Left lung (tissue), 10 donors: Measurements from ENCODE around the gene DIP2A. TPM values are rescaled to one million over a fixed set of nuclear protein-coding genes. Genes with fewer than 3 reads are reported as not detected.

Experiments used
- ATAC-seq: fragments of 200-7000 bp; cut with Tn5 transposase; one replicate; pipeline ENCODE4 v1.9.1; 2020; ENCODE audit warnings: moderate library complexity
- DNase-seq, 4 donors: peaks; one replicate each; pipeline ENCODE4 v3.0.0-alpha.2; 2013 to 2020
- H3K27ac ChIP-seq, 2 donors: fragments of 200-600 bp; sonication (generic) in 1 of 2; one replicate each; pipeline versions ENCODE4 v1.5.0 to v1.8.0; 2020 to 2021
- H3K27me3 ChIP-seq, 2 donors: fragments of 200-600 bp; sonication (generic) in 1 of 2; one replicate each; pipeline versions ENCODE4 v1.5.0 to v1.8.0; 2020 to 2021
- H3K36me3 ChIP-seq, 2 donors: fragments of 200-600 bp; sonication (generic) in 1 of 2; one replicate each; pipeline versions ENCODE4 v1.5.0 to v1.8.0; 2020 to 2021
- H3K4me1 ChIP-seq, 2 donors: fragments of 200-600 bp; one replicate each; pipeline ENCODE4 v1.8.0; 2021
- H3K4me3 ChIP-seq, 2 donors: fragments of 200-600 bp; sonication (generic) in 1 of 2; one replicate each; pipeline versions ENCODE4 v1.5.0 to v1.8.0; 2020 to 2021; ENCODE audit warnings: mild to moderate bottlenecking in 1 of 2
- H3K9me3 ChIP-seq, 2 donors: fragments of 200-600 bp; sonication (generic) in 1 of 2; one replicate each; pipeline versions ENCODE4 v1.5.0 to v1.8.0; 2020 to 2021
- intact Hi-C, 2 donors: fragments of 100-400 bp; cut with DNase I; formaldehyde crosslinking; loops; one replicate each; pipeline versions ENCODE4 v1.11.2 to v1.14.2; 2022
- polyA plus RNA-seq, 6 donors: library from polyadenylated mRNA; unstranded; fragments of 120-200 nt; gene quantifications; one replicate each; pipeline ENCODE4 v1.2.1, GENCODE V29; 2013; ENCODE audit not compliant: insufficient read length in 6 of 6
- total RNA-seq, 2 donors: library from RNA; stranded (reverse); fragmentation: NEBNext Ultra II Directional; extraction: Animal tissue kit (Norgen Biotek cat#: 25700); gene quantifications; one replicate each; pipeline ENCODE4 v1.2.1, GENCODE V29; 2021
- TF ChIP-seq, protein P1 (sequence below), 2 donors: fragments of 200-600 bp; sonication (generic) in 1 of 2; IDR thresholded peaks; one replicate each; pipeline versions ENCODE4 v1.5.0 to v1.8.0; 2021; ENCODE audit warnings: antibody characterized with exemption in 2 of 2
- donor health status: DM: no; HTN: yes; CAD: no.
- donor health status: DM: no; HTN: no; CAD: no.

The DIP2A gene
- total and polyA plus RNA-seq, 8 donors: 31.5 to 75.3 (median 62.6) TPM

DNA sequence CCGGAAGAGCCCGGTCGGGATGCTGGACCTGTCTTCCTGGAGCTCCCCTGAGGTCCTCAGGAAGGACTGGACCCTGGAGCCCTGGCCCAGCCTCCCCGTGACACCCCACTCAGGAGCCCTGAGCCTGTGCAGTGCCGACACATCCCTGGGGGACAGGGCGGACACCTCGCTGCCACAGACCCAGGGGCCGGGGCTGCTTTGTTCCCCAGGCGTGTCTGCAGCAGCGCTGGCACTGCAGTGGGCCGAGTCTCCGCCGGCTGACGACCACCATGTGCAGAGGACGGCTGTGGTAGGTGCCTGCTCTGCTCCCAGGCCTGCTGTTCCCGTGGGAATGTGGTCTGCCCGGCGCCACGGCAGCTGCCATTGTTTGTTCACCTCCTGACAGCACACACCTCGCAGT, 42.1 kb upstream of the DIP2A start:
- H3K4me3 ChIP-seq: no peak overlapping the region
- H3K27ac ChIP-seq: no peak overlapping the region
- ATAC-seq (no peak), DNase-seq (peak in 1 of 4 donors; percentile 68)
- intact Hi-C loops: no loop called here
- peaks cover 0 to 85% of the 10 kb centered on the region in 2 donors for H3K36me3 ChIP-seq
- H3K27me3 ChIP-seq: no peaks in the 10 kb centered on the region
- H3K4me1 ChIP-seq: no peaks in the 10 kb centered on the region
- H3K9me3 ChIP-seq: no peaks in the 10 kb centered on the region
- TF ChIP-seq, protein P1, sequence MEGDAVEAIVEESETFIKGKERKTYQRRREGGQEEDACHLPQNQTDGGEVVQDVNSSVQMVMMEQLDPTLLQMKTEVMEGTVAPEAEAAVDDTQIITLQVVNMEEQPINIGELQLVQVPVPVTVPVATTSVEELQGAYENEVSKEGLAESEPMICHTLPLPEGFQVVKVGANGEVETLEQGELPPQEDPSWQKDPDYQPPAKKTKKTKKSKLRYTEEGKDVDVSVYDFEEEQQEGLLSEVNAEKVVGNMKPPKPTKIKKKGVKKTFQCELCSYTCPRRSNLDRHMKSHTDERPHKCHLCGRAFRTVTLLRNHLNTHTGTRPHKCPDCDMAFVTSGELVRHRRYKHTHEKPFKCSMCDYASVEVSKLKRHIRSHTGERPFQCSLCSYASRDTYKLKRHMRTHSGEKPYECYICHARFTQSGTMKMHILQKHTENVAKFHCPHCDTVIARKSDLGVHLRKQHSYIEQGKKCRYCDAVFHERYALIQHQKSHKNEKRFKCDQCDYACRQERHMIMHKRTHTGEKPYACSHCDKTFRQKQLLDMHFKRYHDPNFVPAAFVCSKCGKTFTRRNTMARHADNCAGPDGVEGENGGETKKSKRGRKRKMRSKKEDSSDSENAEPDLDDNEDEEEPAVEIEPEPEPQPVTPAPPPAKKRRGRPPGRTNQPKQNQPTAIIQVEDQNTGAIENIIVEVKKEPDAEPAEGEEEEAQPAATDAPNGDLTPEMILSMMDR (IDR thresholded peaks at IDR 0.05): no peak

DNA sequence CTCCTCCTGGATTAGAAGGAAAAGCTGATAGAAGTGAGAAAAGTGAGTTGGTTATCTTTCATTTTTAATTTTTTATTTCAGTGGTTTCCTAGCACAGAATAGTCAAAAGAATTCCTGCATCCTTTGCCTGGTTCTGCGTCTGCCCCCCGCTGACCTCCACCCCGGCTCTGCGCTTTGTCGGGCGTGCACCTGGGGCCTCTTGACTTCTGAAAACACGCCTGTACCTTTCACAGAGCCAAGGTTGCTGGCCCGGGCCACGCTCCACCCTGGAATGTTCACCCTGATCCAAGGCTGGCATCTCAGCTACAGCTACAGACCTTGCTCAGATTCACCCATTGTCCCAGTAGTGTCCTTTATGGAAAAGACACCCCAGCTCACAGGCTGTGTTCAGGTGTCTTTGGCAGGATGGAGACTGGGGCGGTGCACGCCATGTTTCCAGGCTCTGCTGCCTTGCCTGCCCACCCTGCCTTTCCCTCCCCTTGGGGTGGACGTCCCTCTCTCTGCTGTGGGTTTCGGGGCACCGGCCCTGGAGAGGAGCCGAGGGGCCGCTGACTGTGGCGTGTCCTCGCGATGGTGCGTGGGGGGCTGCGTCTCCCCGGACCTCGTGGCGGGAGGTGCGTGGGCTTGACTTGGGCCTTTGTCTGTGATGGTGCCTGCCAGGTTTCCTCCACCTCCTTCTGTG, 40.3 kb upstream of the DIP2A start:
- peak in 1 of 4 donors; percentile 71 for DNase-seq
- H3K4me3 ChIP-seq: no peak overlapping the region
- intact Hi-C loops: no loop called here
- H3K9me3 ChIP-seq: no peaks in the 10 kb centered on the region
- H3K27me3 ChIP-seq: no peaks in the 10 kb centered on the region
- no peak overlapping the region for H3K27ac ChIP-seq
- ATAC-seq: no peak
- TF ChIP-seq, protein P1 (IDR thresholded peaks at IDR 0.05): no peak
- H3K4me1 ChIP-seq: no peaks in the 10 kb centered on the region
- peaks cover 0 to 83% of the 10 kb centered on the region in 2 donors for H3K36me3 ChIP-seq

DNA sequence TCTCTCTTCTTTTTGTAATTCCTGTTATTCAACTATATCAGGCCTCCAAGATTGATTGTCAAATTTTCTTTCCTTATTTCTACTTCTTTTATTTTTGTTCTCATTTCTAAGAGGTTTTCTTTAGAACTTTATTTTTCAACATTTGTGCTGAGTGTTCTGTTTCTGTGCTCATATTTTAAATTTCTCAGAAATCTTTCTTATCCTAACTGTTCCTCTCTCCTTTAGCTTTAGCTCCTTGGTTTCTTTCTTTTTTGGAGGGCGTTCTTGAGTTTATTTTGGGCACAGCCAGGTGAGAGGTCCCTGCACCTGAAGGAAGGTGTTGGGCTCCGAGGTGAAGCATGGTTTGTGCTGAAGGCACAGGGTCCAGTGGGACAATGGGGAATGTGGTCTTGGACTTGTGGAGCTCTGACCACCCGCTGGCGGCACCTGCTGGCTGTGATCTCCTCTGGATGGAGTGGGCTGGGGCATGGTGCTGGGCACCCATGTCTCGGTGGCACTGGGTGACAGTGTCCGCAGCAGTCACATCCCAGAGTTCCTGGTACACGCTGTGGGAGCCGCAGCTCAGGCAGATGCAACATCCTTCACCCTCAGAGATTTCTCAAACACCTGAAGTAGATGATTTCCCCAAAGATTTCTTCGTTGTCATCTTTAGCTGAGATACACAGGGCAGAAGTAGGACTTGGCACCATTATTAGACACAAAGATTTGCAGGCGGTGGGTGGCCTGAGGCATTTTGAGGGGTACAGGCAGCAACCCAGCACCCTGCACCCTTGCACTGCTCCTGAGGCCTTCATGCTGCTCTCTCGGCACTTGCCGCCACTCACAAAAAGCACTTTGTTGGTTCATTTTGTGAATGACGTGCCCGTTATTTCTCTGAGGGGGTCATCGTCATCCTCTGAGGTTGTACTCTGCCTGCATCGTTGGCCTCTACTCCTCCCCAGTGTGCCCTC, 38.2 kb upstream of the DIP2A start:
- ATAC-seq (no peak), DNase-seq (peak in 1 of 4 donors; percentile 58)
- no peak overlapping the region for H3K4me3 ChIP-seq
- no peaks in the 10 kb centered on the region for H3K27me3 ChIP-seq
- H3K36me3 ChIP-seq: peaks cover 0 to 81% of the 10 kb centered on the region in 2 donors
- H3K9me3 ChIP-seq: no peaks in the 10 kb centered on the region
- H3K4me1 ChIP-seq: no peaks in the 10 kb centered on the region
- TF ChIP-seq, protein P1 (IDR thresholded peaks at IDR 0.05): no peak
- no peak overlapping the region for H3K27ac ChIP-seq
- intact Hi-C loops: no loop called here

DNA sequence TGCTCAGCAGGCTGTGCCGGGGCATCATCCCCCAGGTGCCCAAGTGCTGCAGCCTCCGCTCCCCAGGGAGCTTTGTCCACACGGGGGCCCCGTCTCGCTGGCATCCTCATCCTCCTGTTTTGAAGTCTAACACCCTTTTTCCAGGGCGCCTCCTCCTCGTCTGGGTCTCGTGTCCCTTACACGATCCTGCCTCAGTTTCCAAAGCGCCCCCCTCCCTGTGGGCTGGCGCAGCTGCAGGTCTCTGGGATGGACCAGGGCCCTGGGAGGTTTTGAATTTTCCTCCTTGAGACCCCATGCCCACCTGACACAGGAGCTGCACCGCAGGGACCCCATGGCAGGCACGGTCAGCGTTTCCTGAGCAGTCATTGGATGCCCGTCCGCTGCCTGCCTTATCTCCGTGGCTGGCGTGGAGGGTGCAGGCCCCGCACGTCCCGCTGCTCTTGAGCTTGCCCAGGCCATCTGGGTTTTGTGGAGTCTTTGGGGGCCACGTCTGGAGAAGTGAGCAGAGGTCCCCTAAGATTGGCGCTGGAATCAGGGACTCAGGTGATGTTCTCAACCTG, 37.4 kb upstream of the DIP2A start:
- TF ChIP-seq, protein P1 (IDR thresholded peaks at IDR 0.05): no peak
- intact Hi-C loops: no loop called here
- Histone ChIP-seq H3K27ac (no peak overlapping the region), H3K9me3 (no peaks in the 10 kb centered on the region), H3K4me1 (no peaks in the 10 kb centered on the region), H3K4me3 (no peak overlapping the region), H3K27me3 (no peaks in the 10 kb centered on the region), H3K36me3 (peaks cover 0 to 81% of the 10 kb centered on the region in 2 donors)
- ATAC-seq (no peak), DNase-seq (peak in 1 of 4 donors; percentile 52)
